HG03575 (cell line): ENCODE results near the gene USP43.

ENCODE experiments used
- ATAC-seq: cut with Tn5 transposase; IDR thresholded peaks from one replicate; pipeline ENCODE4 v1.9.1; 2021; ENCODE audit not compliant: unreplicated experiment, insufficient number of reproducible peaks, low FRiP score; ENCODE audit errors: extremely low read depth

Gene USP43

GRCh38 chr17:9700136-9700535 lies 54.8 kb downstream of the USP43 start:
- ATAC-seq = no peak

DNA sequence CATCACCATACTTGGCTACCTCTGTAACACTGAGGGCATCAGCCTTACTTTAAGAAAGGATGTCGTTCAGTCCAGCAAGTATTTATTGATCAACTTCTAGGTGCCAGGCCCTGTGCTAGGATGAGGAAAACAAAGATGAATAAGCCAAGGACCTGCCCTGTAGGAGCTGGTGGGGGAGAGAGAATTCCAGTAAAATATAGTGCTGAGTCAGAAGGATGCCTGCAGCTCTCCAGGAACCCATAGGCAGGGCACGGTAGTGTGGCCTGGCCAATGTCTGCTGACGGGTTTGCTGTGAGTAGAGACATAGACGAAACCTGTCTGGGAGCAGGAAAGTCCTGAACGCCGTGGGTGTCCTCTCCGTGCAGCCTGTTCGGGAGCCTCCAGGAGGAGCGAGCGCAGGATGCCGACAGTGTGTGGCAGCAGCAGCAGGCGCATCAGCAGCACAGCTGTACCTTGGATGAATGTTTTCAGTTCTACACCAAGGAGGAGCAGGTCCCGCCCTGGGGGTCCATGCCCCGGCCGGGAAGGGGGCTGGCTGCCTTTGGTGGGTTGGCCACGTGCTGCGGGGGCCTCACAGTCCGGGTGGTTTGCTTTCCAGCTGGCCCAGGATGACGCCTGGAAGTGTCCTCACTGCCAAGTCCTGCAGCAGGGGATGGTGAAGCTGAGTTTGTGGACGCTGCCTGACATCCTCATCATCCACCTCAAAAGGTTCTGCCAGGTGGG lies 55.6 kb downstream of the USP43 start:
- ATAC-seq = no peak

- no peak for ATAC-seq
Measured at GRCh38 chr17:9702482-9702881, 57.2 kb downstream of the USP43 start.

GRCh38 chr17:9702914-9703780 lies 57.8 kb downstream of the USP43 start:
- no peak for ATAC-seq

DNA sequence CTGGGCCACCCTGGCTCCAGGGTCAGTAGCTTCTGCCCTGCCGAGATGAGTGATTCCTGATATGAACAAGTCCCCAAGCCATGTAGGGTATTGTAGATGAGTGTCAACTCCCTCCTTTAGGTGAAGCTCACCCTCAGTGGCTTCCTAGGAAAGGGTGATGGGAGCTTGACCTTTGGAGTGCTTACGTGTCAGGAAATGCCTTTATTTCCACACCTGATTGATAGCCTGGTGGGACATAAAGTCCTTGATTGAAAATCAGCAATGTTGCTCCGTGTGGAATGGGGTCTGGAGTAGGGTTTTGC lies 58.4 kb downstream of the USP43 start:
- no peak for ATAC-seq

DNA sequence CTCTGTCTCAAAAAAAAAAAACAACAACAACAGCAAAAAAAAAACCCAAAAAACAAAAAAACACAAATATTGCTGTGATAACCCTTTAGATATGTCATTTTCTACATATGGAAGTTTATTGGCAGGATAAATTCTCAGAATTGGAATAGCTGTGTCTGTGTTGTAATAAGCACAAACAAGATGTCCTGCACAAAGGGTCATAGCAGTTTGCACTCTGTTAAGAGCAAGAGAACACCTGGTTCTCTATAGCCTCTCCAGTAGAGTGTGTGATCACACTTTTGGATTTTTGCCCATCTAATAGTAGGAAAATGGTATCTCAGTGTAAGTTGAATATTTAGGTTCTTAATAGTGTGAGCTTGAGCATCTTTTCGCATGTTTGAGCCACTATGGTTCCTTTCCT lies 60.4 kb downstream of the USP43 start:
- ATAC-seq = no peak

- no peak for ATAC-seq
Measured at GRCh38 chr17:9707948-9708347, 62.6 kb downstream of the USP43 start.

DNA sequence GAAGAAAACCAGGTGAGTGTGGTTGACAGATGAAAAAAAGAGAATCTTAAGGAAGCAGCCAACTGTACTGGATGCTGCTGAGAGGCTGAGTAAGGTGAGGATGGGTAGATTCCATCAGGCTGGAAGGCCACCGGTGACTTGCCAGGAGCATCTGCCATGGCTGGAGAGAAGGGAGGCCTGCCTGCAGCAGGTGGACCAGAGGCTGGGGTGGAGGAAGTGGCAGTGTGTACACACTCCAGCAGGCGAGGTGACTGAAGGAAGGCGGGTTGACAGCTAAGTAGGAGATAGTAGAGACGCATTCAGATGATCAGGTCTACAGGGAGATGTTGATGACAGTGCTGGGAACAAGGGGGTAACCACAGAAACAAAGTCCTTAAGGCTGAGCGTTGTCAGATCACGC lies 69.5 kb downstream of the USP43 start:
- no peak for ATAC-seq

GRCh38 chr17:9715503-9716016 lies 70.2 kb downstream of the USP43 start:
- ATAC-seq = no peak

- ATAC-seq = no peak
Measured at GRCh38 chr17:9725575-9725974, 80.3 kb downstream of the USP43 start.

DNA sequence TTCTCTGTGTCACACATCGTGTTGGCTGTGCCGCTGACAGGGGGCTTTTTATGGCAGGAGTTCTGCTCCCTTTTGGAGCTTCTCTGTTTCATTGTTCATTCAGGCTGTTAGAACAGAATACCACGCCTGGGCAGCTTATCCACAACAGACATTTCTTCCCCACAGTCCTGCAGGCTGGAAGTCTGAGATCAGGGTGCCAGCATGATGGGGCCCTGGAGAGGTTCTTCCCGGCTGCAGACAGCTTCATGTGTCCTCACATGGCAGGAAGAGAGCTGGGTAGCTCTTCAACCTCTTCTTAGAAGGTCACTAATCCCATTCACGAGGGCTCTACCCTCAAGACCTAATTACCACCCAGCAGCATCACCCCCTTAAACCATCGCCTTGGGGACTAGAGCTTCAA lies 81.0 kb downstream of the USP43 start:
- ATAC-seq = no peak

GRCh38 chr17:9728005-9728404 lies 82.7 kb downstream of the USP43 start:
- ATAC-seq = no peak

GRCh38 chr17:9728564-9728963 lies 83.2 kb downstream of the USP43 start:
- ATAC-seq = no peak

- ATAC-seq = no peak
Measured at GRCh38 chr17:9729034-9729650, 83.8 kb downstream of the USP43 start.

DNA sequence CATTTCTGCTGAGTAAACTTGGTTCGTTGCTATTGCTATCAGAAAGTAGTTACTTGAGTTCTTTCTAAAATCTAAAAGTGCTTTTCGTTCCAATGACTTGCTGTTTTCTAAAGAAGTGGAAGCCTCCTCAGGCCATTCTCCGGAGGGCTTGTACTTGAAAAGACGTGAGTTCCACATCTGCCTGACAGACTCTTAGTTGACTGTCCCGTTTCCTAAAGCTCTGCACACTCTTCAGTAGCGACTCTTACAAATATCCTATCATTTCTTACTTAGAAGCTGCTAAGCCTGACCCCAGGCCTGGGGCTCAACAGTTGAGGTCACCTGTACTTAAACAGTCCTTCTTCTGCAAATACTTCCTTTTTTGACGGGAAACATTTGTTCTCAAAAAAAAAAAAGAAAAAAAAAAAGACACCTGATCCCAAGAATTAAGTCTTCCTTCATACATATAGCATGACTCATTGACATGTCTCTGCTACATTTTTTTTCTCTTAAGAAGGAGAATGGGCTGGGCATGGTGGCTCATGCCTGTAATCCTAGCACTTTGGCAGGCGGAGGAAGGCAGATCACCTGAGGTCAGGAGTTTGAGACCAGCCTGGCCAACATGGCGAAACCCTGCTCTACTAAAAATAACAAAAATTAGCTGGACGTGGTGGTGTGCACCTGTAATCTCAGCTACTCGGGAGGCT lies 84.6 kb downstream of the USP43 start:
- ATAC-seq = no peak

GRCh38 chr17:9750524-9750923 lies 105.2 kb downstream of the USP43 start:
- ATAC-seq = no peak

- ATAC-seq = no peak
Measured at GRCh38 chr17:9755083-9755482, 109.8 kb downstream of the USP43 start.

GRCh38 chr17:9760266-9760665 lies 114.9 kb downstream of the USP43 start:
- no peak for ATAC-seq

DNA sequence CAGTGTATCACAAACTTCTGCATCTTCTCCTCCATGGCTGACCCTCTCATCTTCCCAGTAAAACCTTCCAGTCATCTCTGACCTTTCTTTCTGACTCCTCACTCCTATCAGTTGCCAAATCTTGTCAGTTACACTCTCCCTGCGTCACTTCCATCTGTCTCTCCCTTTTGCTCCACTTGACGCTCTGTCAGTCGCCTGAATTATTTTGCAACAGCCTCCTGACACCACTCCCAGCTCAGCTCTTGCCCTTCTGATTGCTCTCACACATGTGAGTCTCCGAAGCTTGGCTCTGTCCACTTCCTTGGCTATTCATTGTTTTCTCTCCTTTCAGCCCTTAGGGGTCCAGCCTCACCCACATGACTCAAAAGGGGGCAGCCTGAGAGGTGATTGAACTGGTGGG lies 118.3 kb downstream of the USP43 start:
- ATAC-seq = no peak
